ENCODE data around the gene GAGE12F.
"Not testable (repeated sequence)": the region's sequence is repeated elsewhere in the genome, so short reads cannot be mapped to it uniquely, and the experiment has no call there.

GAGE12F gene, protein sequence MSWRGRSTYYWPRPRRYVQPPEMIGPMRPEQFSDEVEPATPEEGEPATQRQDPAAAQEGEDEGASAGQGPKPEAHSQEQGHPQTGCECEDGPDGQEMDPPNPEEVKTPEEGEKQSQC

DNA sequence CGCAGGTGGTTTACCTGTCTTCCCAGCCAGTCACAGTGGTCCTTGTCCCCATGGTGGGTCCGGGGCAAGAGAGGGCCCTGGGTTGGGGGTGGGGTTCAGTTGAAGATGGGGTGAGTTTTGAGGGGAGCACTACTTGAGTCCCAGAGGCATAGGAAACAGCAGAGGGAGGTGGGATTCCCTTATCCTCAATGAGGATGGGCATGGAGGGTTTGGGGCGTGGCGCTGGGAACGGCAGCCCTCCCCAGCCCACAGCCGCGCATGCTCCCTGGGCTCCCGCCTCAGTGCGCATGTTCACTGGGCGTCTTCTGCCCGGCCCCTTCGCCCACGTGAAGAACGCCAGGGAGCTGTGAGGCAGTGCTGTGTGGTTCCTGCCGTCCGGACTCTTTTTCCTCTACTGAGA is at the start of gene GAGE12F:
GAGE12F (plus strand) TSS at position 301 of the 400 bp plus-strand sequence. CDS start 1,155 bp downstream, outside the sequence.
- H3K9me3 ChIP-seq, H3K27ac ChIP-seq, H3K4me2 ChIP-seq, H3K27me3 ChIP-seq, H3K4me1 ChIP-seq, H3K9ac ChIP-seq, H3K36me3 ChIP-seq, H4K20me1 ChIP-seq, H3K4me3 ChIP-seq: not testable (repeated sequence)

DNA sequence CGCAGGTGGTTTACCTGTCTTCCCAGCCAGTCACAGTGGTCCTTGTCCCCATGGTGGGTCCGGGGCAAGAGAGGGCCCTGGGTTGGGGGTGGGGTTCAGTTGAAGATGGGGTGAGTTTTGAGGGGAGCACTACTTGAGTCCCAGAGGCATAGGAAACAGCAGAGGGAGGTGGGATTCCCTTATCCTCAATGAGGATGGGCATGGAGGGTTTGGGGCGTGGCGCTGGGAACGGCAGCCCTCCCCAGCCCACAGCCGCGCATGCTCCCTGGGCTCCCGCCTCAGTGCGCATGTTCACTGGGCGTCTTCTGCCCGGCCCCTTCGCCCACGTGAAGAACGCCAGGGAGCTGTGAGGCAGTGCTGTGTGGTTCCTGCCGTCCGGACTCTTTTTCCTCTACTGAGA is 28.8 kb upstream of the GAGE12F start, which contains the start of gene GAGE12C:
GAGE12C (plus strand) TSS at position 301 of the 400 bp plus-strand sequence. CDS start 1,155 bp downstream, outside the sequence.
- H3K36me3 ChIP-seq, H3K4me2 ChIP-seq, H3K9ac ChIP-seq, H3K4me1 ChIP-seq, H3K4me3 ChIP-seq, H3K27ac ChIP-seq, H3K27me3 ChIP-seq, H4K20me1 ChIP-seq, H3K9me3 ChIP-seq: not testable (repeated sequence)

DNA sequence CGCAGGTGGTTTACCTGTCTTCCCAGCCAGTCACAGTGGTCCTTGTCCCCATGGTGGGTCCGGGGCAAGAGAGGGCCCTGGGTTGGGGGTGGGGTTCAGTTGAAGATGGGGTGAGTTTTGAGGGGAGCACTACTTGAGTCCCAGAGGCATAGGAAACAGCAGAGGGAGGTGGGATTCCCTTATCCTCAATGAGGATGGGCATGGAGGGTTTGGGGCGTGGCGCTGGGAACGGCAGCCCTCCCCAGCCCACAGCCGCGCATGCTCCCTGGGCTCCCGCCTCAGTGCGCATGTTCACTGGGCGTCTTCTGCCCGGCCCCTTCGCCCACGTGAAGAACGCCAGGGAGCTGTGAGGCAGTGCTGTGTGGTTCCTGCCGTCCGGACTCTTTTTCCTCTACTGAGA is 19.2 kb upstream of the GAGE12F start, which contains the start of gene GAGE12D:
GAGE12D (plus strand) TSS at position 301 of the 400 bp plus-strand sequence. CDS start 1,155 bp downstream, outside the sequence.
- H4K20me1 ChIP-seq = not testable (repeated sequence)

GRCh38 chrX:49550989-49551388 is 9.7 kb upstream of the GAGE12F start, which contains the start of gene GAGE12E:
GAGE12E (plus strand) TSS chrX:49551289; CDS start chrX:49552444, 1,155 bp downstream.
- not testable (repeated sequence) for H3K4me3 ChIP-seq, H4K20me1 ChIP-seq, H3K27ac ChIP-seq, H3K4me1 ChIP-seq, H3K4me2 ChIP-seq, H3K9me3 ChIP-seq, H3K9ac ChIP-seq, H3K27me3 ChIP-seq, H3K36me3 ChIP-seq

More for the DNA sequence above, 19.2 kb upstream of the GAGE12F start, which contains the start of gene GAGE12D:
- not testable (repeated sequence) for H3K9ac ChIP-seq, H3K27me3 ChIP-seq, H3K4me1 ChIP-seq, H3K9me3 ChIP-seq, H3K4me3 ChIP-seq, H3K36me3 ChIP-seq, H3K27ac ChIP-seq, H3K4me2 ChIP-seq

DNA sequence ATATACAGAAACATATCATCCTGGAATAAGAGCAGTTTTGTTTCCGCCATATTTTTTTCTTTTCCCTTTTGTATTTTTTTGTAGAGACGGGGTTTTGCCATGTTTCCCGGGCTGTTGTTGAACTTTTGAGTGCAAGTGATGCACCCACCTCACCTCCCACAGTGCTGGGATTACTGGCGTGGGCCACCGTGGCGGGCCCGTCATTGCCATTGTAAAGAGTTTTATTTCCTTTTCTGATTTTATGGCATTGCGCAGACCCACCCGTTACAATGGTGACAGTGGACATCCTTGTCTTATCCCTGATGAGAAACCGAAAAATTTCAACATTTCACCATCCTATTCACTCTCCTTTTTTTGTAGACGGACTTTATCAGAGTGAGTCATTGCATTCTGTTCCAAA is 8.1 kb downstream of the GAGE12F start:
- not testable (repeated sequence) for H3K4me3 ChIP-seq, H3K4me1 ChIP-seq, H3K27me3 ChIP-seq, H3K27ac ChIP-seq, H3K9me3 ChIP-seq, H3K4me2 ChIP-seq, H3K9ac ChIP-seq, H3K36me3 ChIP-seq, H4K20me1 ChIP-seq

DNA sequence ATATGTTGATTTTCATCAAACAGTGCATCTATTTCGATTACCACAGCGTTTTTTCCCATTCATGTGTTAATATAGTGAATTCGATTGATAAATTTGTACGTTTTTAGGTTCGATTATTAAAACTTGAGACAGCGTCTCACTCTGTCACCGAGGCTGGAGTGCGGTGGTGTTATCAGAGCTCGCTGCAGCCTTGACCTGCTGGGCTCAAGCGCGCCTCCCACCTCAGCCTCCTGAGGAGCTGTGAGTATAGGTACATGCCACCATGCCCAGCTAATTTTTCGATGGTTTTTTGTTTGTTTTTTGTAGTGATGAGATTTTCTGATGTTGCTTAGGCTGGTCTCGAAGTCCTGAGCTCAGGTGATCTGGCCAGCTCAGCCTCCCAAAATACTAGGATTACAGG is 8.5 kb downstream of the GAGE12F start:
- not testable (repeated sequence) for H3K9ac ChIP-seq, H3K4me2 ChIP-seq, H3K27ac ChIP-seq, H3K36me3 ChIP-seq, H3K27me3 ChIP-seq, H4K20me1 ChIP-seq, H3K9me3 ChIP-seq, H3K4me3 ChIP-seq, H3K4me1 ChIP-seq

DNA sequence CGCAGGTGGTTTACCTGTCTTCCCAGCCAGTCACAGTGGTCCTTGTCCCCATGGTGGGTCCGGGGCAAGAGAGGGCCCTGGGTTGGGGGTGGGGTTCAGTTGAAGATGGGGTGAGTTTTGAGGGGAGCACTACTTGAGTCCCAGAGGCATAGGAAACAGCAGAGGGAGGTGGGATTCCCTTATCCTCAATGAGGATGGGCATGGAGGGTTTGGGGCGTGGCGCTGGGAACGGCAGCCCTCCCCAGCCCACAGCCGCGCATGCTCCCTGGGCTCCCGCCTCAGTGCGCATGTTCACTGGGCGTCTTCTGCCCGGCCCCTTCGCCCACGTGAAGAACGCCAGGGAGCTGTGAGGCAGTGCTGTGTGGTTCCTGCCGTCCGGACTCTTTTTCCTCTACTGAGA is 9.5 kb downstream of the GAGE12F start, which contains the start of gene GAGE12G:
GAGE12G (plus strand) TSS at position 301 of the 400 bp plus-strand sequence. CDS start 1,155 bp downstream, outside the sequence.
- H3K4me3 ChIP-seq, H3K36me3 ChIP-seq: not testable (repeated sequence)

GRCh38 chrX:49579649-49580048 is 19.0 kb downstream of the GAGE12F start, which contains the start of gene GAGE12H:
GAGE12H (plus strand) TSS chrX:49579949; CDS start chrX:49581104, 1,155 bp downstream.
- not testable (repeated sequence) for H4K20me1 ChIP-seq, H3K4me1 ChIP-seq, H3K4me2 ChIP-seq, H3K9ac ChIP-seq, H3K9me3 ChIP-seq, H3K4me3 ChIP-seq, H3K27ac ChIP-seq, H3K36me3 ChIP-seq, H3K27me3 ChIP-seq

More for the DNA sequence above, 9.5 kb downstream of the GAGE12F start, which contains the start of gene GAGE12G:
- H3K4me2 ChIP-seq, H3K27me3 ChIP-seq, H4K20me1 ChIP-seq, H3K27ac ChIP-seq, H3K9me3 ChIP-seq, H3K9ac ChIP-seq, H3K4me1 ChIP-seq: not testable (repeated sequence)

GRCh38 chrX:49589196-49589595 is 28.6 kb downstream of the GAGE12F start, which contains the start of gene GAGE2A:
GAGE2A (plus strand) TSS chrX:49589496; CDS start chrX:49590651, 1,155 bp downstream.
- H3K4me3 ChIP-seq, H3K4me1 ChIP-seq, H3K9ac ChIP-seq, H3K9me3 ChIP-seq, H3K4me2 ChIP-seq, H3K27me3 ChIP-seq, H3K27ac ChIP-seq, H3K36me3 ChIP-seq, H4K20me1 ChIP-seq: not testable (repeated sequence)

DNA sequence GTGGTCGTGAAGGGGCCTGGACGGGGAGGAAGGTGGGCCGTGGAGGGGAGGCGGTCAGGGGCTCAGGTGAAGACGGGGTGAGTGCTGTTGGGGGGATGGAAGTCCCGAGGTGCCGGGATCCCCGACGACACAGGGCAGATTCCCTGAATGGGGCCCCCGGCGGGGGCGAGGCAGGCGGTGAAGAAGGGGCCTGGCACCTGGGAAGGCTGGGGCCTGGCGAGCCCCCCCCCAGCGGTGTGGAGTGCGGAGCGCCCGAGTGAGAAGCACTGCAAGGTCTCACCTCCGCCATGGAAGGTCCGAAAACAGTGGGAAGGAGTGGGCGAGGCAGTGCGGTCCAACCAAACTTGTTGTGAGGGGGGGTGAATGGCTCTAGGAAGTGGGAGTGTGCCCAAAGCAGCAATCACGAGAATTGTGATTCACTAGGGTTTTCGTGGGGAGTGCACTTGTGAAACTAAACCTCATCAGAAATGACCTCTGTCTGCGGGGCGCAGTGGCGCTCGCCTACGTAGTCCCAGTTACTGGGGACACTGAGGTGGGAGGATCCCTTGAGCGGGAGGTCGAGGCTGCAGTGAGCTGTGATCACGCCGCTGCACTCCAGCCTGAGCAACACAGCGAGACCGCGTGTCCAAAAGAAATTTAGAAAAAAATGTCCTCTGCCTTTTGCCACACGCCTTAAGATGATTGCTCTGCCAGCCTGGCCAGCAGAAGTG is 29.3 kb downstream of the GAGE12F start:
- not testable (repeated sequence) for H3K36me3 ChIP-seq, H3K4me2 ChIP-seq, H3K27ac ChIP-seq, H4K20me1 ChIP-seq, H3K9me3 ChIP-seq, H3K4me3 ChIP-seq, H3K27me3 ChIP-seq, H3K9ac ChIP-seq, H3K4me1 ChIP-seq

DNA sequence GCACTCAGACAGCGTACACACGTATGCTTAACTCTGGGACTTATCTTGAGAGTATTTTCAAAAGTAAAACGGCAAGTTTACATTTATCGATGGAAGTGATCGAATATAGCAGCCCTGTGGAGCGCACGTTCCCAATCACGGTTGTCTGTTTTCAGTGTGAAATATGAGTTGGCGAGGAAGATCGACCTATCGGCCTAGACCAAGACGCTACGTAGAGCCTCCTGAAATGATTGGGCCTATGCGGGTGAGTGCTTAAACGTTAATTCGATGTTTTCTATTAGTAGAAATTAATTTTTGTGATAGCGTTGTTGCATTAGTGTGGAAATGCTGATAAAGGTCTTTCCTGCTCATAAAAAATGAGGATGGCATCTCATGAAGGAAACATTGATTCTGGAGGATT is 29.8 kb downstream of the GAGE12F start:
- H3K4me2 ChIP-seq, H3K9ac ChIP-seq, H3K9me3 ChIP-seq, H3K27me3 ChIP-seq, H4K20me1 ChIP-seq, H3K4me3 ChIP-seq, H3K4me1 ChIP-seq, H3K27ac ChIP-seq, H3K36me3 ChIP-seq: not testable (repeated sequence)

GRCh38 chrX:49598720-49599119 is 38.1 kb downstream of the GAGE12F start, which contains the start of gene GAGE1:
GAGE1 (plus strand) TSS chrX:49599020; CDS start chrX:49600175, 1,155 bp downstream.
- not testable (repeated sequence) for H3K4me3 ChIP-seq, H3K36me3 ChIP-seq, H3K4me1 ChIP-seq, H3K9ac ChIP-seq, H4K20me1 ChIP-seq, H3K4me2 ChIP-seq, H3K27ac ChIP-seq, H3K27me3 ChIP-seq, H3K9me3 ChIP-seq

Measured in BLaER1 (cell line).